Activated CD4-positive, alpha-beta T cell treated with anti-CD3 and anti-CD28 coated beads, Interleukin-2, amount 10 ng/mL, durations not matched to agents 24 days and 14 days (primary cell): ENCODE measurements around the gene RUSC2. TPM values are rescaled to one million over a fixed set of nuclear protein-coding genes. Genes with fewer than 3 reads are reported as not detected.

ENCODE experiments used
- total RNA-seq: library from RNA; stranded (reverse); gene quantifications from 2 replicates; pipeline ENCODE4 v1.2.3, GENCODE V29; 2022

RUSC2 gene
- total RNA-seq, 1 donor from 2014 or later: 6.9 TPM

Other genes with a start within 250 kb of the RUSC2 start
- 48.7 and 52.9 TPM in 2 replicates for gene TESK1, start 115.2 kb downstream of the RUSC2 start, total RNA-seq
- gene CD72, start 128.3 kb downstream of the RUSC2 start, total RNA-seq: 8.1 and 9.0 TPM in 2 replicates
- 80.4 and 81.8 TPM in 2 replicates for gene SIT1, start 160.8 kb downstream of the RUSC2 start, total RNA-seq
- 5,949 and 6,301 TPM in 2 replicates for gene RMRP, start 167.9 kb downstream of the RUSC2 start, total RNA-seq
- 20.8 and 21.8 TPM in 2 replicates for gene CCDC107, start 168.2 kb downstream of the RUSC2 start, total RNA-seq
- gene ARHGEF39, start 175.1 kb downstream of the RUSC2 start, total RNA-seq: 9.9 and 10.8 TPM in 2 replicates
- gene CA9, start 183.8 kb downstream of the RUSC2 start, total RNA-seq: 0.52 and 0.82 TPM in 2 replicates
- gene TPM2, start 199.8 kb downstream of the RUSC2 start, total RNA-seq: 3.6 and 3.8 TPM in 2 replicates
- 220 and 243 TPM in 2 replicates for gene TLN1, start 242.1 kb downstream of the RUSC2 start, total RNA-seq
- 27.0 and 27.6 TPM in 2 replicates for gene CREB3, start 242.6 kb downstream of the RUSC2 start, total RNA-seq